GM12864 (cell line): ENCODE results near the gene SCRG1.

Source experiments
- DNase-seq: peaks from one replicate; pipeline ENCODE4 v3.0.0-alpha.2; 2011; ENCODE audit warnings: low read depth
- H3K4me3 ChIP-seq: 2 replicates; pipeline ENCODE4 v1.5.1; 2011; ENCODE audit warnings: mild to moderate bottlenecking, low read depth, low read length, control low read depth
- TF ChIP-seq, protein P1 (sequence below): IDR thresholded peaks from 2 replicates; pipeline ENCODE4 v1.5.1; 2011; ENCODE audit warnings: low read depth, mild to moderate bottlenecking, moderate library complexity, low read length, control low read depth, inconsistent platforms; ENCODE audit errors: missing control alignments

The SCRG1 gene

DNA sequence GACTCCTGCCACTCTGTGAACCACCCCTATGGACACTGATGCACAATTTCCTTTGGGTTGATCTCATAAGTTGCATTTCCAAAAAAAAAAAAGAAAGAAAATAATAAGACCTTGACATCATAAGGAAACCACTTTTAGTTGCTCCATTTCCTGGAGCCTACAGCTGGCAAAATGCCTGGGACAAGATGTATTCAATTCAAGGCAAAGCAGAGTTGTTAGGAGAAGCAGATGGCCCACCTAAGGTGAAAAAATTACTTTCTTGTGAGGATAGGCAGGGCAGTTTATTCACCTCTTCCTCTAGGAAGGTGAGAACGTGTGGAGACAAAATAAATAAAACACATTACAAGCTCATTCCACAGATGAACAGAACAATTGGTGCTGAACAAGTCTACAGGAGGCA, 14.1 kb upstream of the SCRG1 start:
- H3K4me3 ChIP-seq = no peak overlapping the region
- DNase-seq = no peak
- TF ChIP-seq, protein P1, sequence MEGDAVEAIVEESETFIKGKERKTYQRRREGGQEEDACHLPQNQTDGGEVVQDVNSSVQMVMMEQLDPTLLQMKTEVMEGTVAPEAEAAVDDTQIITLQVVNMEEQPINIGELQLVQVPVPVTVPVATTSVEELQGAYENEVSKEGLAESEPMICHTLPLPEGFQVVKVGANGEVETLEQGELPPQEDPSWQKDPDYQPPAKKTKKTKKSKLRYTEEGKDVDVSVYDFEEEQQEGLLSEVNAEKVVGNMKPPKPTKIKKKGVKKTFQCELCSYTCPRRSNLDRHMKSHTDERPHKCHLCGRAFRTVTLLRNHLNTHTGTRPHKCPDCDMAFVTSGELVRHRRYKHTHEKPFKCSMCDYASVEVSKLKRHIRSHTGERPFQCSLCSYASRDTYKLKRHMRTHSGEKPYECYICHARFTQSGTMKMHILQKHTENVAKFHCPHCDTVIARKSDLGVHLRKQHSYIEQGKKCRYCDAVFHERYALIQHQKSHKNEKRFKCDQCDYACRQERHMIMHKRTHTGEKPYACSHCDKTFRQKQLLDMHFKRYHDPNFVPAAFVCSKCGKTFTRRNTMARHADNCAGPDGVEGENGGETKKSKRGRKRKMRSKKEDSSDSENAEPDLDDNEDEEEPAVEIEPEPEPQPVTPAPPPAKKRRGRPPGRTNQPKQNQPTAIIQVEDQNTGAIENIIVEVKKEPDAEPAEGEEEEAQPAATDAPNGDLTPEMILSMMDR = no peak

DNA sequence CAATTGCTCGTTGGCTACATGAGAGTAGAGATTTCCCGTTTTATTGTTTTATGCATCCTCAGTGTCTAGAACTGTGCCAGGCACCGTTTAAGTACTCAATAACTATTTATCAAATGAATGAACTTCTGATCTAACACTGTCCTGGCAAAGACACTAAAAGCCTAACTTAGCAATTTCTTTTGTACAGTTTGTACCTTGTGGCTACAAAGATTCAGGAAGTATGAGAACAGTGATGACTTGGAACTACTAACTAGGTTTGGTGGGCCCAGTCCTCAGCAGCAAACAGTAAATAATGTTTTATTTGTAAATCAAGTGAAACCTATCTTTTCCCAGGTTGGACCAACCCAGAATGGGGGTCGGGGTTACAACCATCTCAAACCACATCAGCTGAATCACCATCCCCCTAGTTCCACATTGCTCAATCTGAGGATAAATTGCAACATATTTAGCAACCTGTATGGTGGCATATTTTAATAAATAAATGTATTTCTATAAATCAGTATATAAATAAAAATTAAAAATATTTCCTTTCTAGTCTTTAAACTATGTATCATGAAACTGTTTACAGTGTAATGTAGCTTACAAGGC, 12.3 kb upstream of the SCRG1 start:
- TF ChIP-seq, protein P1 = no peak
- no peak overlapping the region for H3K4me3 ChIP-seq

DNA sequence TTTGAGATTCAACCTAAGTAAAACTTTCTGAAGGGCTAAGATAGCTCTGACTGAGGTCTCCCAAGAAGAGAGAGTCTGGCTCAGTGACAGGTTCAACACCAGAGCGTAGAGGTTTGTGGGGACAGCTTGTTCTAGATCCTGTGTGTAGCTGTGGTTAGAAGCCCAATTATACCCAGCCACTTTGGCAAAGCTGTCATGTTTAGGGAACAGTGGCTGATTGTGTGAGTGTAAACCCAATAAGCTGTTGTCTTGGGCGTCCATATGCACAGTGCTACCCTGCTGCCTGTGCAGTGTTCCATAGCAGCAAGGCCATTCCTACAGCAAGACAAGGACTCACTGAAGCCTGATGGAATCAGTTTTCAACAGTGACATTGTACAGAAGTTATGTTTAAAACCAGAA, 11.2 kb upstream of the SCRG1 start:
- no peak overlapping the region for H3K4me3 ChIP-seq
- TF ChIP-seq, protein P1 = no peak
- no peak for DNase-seq

More for the DNA sequence above, 12.3 kb upstream of the SCRG1 start:
- DNase-seq = no peak

DNA sequence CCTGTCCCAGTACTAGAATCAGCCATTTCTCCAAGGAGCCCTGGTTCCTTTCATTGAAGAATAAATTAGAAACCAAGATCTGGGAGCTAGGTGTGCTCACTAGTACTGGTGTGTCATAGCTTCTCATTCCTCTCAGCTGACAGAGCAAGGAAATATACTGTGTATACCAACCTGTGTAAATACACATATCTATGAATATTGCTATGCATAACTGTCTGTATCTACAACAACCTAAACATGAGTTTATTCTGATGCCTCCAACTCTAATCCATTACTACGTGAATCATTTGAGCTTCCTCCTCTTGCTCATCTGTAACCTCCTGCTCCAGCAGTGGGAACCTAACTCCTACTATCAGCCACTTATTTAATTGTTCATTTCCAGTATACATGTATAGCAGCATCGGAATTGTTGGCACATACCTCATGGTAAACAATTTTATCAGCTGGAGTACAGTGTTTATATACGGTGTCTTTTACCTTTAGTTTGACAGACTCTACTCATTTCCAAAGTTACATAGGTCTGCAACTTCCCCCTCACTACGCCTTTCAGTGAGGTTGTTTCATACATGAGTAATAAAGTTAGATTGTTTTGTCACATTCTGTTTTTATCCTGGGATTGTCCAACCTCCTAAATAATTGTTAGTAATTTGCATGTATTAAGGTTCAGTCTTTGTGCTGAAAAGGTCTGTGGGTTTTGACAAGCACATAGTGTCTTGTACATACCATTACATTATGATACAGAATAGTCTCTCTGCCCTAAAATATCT, 7.1 kb upstream of the SCRG1 start:
- DNase-seq = no peak
- H3K4me3 ChIP-seq = no peak overlapping the region
- TF ChIP-seq, protein P1 = no peak

DNA sequence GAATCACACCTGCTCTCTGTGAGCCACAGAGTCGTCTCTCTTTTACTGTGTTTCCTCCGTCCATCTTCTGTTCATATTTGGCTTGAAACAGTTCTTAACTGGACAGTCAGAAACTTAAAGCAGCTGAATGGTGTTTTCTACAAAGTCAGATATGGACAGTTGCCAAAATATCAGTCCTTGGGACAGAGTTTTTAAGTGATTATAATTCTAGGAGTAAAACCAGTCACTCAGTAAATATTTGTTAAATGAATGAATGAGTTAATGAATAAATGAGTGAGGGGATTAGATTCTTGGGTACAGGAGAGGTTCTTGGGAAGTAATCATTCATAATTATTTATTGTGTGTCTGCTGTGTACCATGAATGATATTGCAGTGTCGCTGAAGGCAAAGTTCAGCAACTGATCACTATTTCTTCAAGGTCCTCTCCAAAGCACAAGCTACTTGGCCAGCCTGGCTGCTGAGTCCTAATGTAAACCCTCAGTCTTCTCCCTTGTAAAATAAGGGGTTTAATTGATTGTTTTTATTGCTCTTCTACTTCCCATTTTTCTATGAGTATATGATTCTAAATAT, 5.5 kb upstream of the SCRG1 start:
- no peak for DNase-seq
- TF ChIP-seq, protein P1 = no peak
- H3K4me3 ChIP-seq = no peak overlapping the region

DNA sequence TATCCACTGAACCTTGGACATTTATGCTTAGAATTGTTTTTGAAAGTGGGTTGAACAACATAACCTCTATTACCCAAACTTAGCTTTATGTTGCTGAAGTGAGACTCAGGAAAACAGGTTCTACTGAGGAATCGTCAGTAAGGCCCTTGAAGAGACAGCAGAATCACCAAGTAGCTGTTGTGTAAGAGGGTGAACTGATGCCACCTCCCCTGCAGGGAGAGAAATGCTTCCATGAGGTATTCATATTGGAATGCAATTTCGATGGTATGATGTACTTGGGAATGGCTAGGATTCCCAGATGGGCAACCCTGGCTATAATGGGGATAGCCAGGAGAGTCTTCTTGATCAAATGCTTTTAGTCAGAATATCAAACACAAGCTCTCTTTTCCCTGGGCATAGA, 4.1 kb upstream of the SCRG1 start:
- TF ChIP-seq, protein P1 = no peak
- no peak for DNase-seq
- H3K4me3 ChIP-seq = no peak overlapping the region

DNA sequence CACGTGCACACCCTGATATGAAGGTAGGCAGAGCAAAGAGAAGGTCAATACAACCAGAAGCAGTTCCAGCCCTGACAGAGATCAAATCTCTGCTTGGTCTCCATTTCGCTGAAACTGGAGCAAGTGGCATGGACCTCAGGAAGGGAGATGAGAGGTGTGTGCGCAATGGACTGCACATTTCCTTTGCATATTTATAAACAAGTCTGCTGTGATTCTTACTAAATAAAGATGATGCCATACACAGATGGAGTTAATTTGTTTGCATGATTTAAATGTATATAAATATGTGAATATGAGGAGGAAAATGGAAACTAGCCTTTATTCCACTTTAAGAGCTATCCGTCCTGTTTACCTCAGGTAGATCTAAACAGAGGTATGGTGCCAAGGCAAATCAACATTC, 2.1 kb upstream of the SCRG1 start:
- no peak overlapping the region for H3K4me3 ChIP-seq
- no peak for DNase-seq
- TF ChIP-seq, protein P1 = no peak
